SJCRH30 (cell line): ENCODE data around the gene UBE3B. TPM values are rescaled to one million over a fixed set of nuclear protein-coding genes. Genes with fewer than 3 reads are reported as not detected.
A peak's percentile ranks its signal among the peaks of the same experiment; 100 is the strongest.

Experiments
- DNase-seq, 2 experiments: peaks; one replicate each; pipeline ENCODE4 v3.0.0-alpha.2; 2015 to 2020
- H3K27ac ChIP-seq: fragments of 250-450 bp; sonication (Bioruptor Pico); 2 replicates; pipeline ENCODE4 v1.5.1; 2020; ENCODE audit warnings: mild to moderate bottlenecking, moderate library complexity
- H3K27me3 ChIP-seq: fragments of 250-450 bp; sonication (Bioruptor Pico); 2 replicates; pipeline ENCODE4 v1.5.1; 2020; ENCODE audit warnings: mild to moderate bottlenecking, moderate library complexity
- H3K36me3 ChIP-seq: fragments of 250-450 bp; sonication (Bioruptor Pico); 2 replicates; pipeline ENCODE4 v1.5.1; 2020; ENCODE audit warnings: mild to moderate bottlenecking, moderate library complexity
- H3K4me1 ChIP-seq: fragments of 250-450 bp; sonication (Bioruptor Pico); 2 replicates; pipeline ENCODE4 v1.5.1; 2020; ENCODE audit warnings: mild to moderate bottlenecking, moderate library complexity
- H3K4me3 ChIP-seq: fragments of 250-450 bp; sonication (Bioruptor Pico); 2 replicates; pipeline ENCODE4 v1.5.1; 2020; ENCODE audit warnings: mild to moderate bottlenecking, moderate library complexity
- H3K9me3 ChIP-seq: fragments of 250-450 bp; sonication (Bioruptor Pico); replicated peaks from 2 replicates; pipeline ENCODE4 v1.5.1; 2020; ENCODE audit warnings: mild to moderate bottlenecking, moderate library complexity
- total RNA-seq: library from RNA; depleted of rRNA; stranded (reverse); fragments of >200 nt; shearing (Covaris generic); gene quantifications from 2 replicates; pipeline ENCODE4 v1.2.3, GENCODE V29; 2014

Gene UBE3B
- total RNA-seq, 1 experiment from 2014 or later, result 17.6 TPM

DNA sequence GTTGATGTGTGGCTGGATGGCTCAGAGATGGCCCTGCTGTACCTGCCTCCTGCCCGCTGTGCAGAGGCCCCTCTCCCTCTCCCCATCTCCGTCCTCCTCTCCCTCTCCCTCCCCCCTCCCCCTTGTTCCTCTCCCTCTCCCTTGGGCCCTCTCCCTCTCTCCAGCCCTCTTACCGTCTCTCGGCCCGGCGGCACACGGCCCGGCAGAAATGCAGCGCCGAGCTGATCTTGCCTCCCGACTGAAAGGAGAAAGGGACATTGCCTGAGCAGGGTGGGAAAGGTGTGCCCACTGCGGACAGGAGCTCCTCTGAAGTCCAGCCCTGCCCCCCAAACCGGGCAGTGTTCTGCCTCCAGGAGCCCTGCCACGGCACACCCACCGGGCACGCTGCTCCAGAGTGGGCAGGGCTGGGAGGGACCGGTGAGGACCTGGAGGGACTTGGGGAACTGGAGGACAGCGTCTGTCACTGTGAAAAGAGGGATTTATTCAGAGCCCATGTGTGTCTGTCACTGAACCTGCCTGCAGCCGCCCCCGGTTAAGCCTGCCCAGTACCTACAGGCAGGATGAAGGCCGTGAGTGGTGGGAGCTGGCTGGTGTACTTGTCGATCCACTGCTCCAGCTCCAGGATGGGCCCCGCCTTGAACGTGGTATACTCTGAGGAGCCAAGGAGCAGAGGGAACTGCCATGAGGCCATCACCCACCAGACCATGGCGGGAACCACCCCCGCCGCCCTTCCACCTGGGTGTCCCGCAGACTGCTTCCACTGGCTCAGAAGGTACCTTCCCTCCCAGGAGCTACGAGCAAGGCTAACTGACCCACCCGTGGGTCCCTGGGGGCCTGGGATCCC, 83.7 kb downstream of the UBE3B start:
- Histone ChIP-seq H3K36me3 (no peaks in the 10 kb centered on the region; the same call in 1 of the 2 replicates), H3K4me3 (no peak overlapping the region)

GRCh38 chr12:109561711-109562030, 84.2 kb downstream of the UBE3B start:
- Histone ChIP-seq H3K4me3 (no peak overlapping the region), H3K27me3 (no peaks in the 10 kb centered on the region), H3K27ac (no peak overlapping the region), H3K4me1 (no peaks in the 10 kb centered on the region), H3K36me3 (no peaks in the 10 kb centered on the region; the same call in 1 of the 2 replicates), H3K9me3 (no peaks in the 10 kb centered on the region)
- no peak for DNase-seq

More for the DNA sequence above, 83.7 kb downstream of the UBE3B start:
- H3K4me1 ChIP-seq, result no peaks in the 10 kb centered on the region
- H3K27ac ChIP-seq, result no peak overlapping the region
- H3K27me3 ChIP-seq, result no peaks in the 10 kb centered on the region
- no peaks in the 10 kb centered on the region for H3K9me3 ChIP-seq
- no peak for DNase-seq

DNA sequence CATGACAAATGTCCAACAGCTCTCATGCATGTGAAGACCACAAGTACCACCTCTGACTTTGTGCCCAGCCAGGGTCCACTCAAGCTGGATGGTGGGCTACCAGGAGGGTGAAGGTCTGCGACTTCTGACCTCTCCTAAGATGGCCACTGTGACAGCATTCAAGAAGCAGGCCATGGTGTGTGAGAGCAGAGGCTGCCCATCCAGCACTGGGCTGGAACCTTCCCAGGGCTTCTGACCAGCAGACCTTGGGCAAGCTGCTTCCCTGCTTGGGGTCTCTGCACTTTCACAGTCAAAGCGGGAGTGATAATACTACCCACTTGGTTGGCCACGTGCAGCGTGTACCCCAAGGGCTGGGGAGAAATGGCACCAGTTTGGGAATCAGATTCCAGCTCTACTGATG, 85.4 kb downstream of the UBE3B start:
- Histone ChIP-seq H3K27me3 (no peaks in the 10 kb centered on the region), H3K36me3 (no peaks in the 10 kb centered on the region; the same call in 1 of the 2 replicates), H3K4me3 (no peak overlapping the region), H3K27ac (no peak overlapping the region), H3K4me1 (no peaks in the 10 kb centered on the region), H3K9me3 (no peaks in the 10 kb centered on the region)
- no peak for DNase-seq

GRCh38 chr12:109563291-109564284, 86.2 kb downstream of the UBE3B start:
- Histone ChIP-seq H3K4me3 (no peak overlapping the region), H3K9me3 (no peaks in the 10 kb centered on the region), H3K27ac (no peak overlapping the region), H3K4me1 (no peaks in the 10 kb centered on the region), H3K27me3 (no peaks in the 10 kb centered on the region), H3K36me3 (no peaks in the 10 kb centered on the region; the same call in 1 of the 2 replicates)
- DNase-seq, result peak; percentile 11 to 23

DNA sequence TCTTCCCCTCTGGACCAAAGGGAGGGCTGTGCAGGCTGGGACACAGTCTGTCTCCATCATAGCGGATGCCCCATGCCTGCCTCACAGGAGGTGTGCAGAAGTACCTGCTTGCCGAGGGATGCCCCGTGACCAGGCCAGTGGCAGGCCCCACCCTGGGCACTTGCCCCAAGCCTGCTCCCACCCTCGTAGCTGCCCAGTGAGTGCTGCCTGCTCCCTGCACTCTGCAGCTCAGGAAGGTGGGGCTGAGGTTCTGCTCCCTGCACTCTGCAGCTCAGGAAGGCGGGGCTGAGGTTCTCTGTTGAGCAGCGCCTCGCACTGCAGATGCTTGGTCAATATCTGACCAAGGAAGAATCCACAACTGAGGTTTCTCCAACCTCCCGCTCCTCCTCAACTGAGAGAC, 89.0 kb downstream of the UBE3B start:
- Histone ChIP-seq H3K27me3 (no peaks in the 10 kb centered on the region), H3K9me3 (no peaks in the 10 kb centered on the region), H3K4me3 (no peak overlapping the region), H3K36me3 (no peaks in the 10 kb centered on the region; the same call in 1 of the 2 replicates), H3K27ac (no peak overlapping the region), H3K4me1 (no peaks in the 10 kb centered on the region)
- no peak for DNase-seq

GRCh38 chr12:109567296-109567695, 89.9 kb downstream of the UBE3B start:
- Histone ChIP-seq H3K27me3 (no peaks in the 10 kb centered on the region), H3K4me3 (no peak overlapping the region), H3K27ac (no peak overlapping the region), H3K36me3 (no peaks in the 10 kb centered on the region; the same call in 1 of the 2 replicates), H3K9me3 (no peaks in the 10 kb centered on the region), H3K4me1 (no peaks in the 10 kb centered on the region)
- no peak for DNase-seq

- Histone ChIP-seq H3K4me1 (no peaks in the 10 kb centered on the region), H3K9me3 (no peaks in the 10 kb centered on the region), H3K27ac (no peak overlapping the region), H3K36me3 (no peaks in the 10 kb centered on the region; the same call in 1 of the 2 replicates), H3K27me3 (no peaks in the 10 kb centered on the region), H3K4me3 (no peak overlapping the region)
- no peak for DNase-seq
Observed at GRCh38 chr12:109567967-109568366, 90.5 kb downstream of the UBE3B start.

GRCh38 chr12:109568486-109568885, 91.1 kb downstream of the UBE3B start:
- Histone ChIP-seq H3K36me3 (no peaks in the 10 kb centered on the region; the same call in 1 of the 2 replicates), H3K9me3 (no peaks in the 10 kb centered on the region)
- no peak for DNase-seq

DNA sequence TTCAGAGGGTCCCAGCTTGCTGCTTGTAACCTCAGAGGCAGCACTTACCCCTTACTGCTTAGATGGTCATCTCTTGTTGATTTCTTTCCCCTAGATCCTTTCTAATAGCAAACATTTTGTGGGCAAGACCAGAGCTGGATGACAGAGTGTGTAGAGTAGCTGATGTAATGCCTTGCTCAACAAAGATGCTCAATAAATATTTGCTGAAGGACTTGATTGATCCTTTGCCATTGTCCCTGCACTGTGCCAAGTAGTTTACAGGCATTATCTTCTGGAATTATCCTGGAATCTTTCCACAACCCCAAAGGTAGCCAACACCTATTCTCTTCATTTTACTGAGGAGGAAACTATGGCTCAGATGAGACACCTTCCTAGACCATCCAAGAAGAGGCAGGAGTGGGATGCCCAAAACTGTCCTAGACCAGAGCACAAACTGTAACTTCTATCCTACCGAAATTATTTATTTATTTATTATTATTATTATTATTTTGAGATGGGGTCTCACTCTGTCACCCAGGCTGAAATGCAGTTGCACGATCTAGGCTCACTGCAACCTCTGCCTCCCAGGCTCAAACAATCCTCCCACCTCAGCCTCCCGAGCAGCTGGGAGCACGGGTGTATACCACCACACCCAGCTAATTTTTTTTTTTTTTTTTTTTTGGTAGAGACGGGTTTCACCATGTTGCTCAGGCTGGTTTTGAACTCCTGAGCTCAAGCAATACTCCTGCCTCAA, 94.5 kb downstream of the UBE3B start:
- Histone ChIP-seq H3K4me3 (no peak overlapping the region), H3K27me3 (no peaks in the 10 kb centered on the region), H3K4me1 (peaks cover 3% of the 10 kb centered on the region; the same call in 1 of the 2 replicates), H3K27ac (no peak overlapping the region), H3K9me3 (no peaks in the 10 kb centered on the region), H3K36me3 (peaks cover 4% of the 10 kb centered on the region; the same call in 1 of the 2 replicates)
- no peak for DNase-seq

More at GRCh38 chr12:109568486-109568885, 91.1 kb downstream of the UBE3B start:
- Histone ChIP-seq H3K27ac (no peak overlapping the region), H3K27me3 (no peaks in the 10 kb centered on the region), H3K4me1 (no peaks in the 10 kb centered on the region), H3K4me3 (no peak overlapping the region)

- Histone ChIP-seq H3K4me3 (peak overlapping the region; percentile 69), H3K36me3 (peaks cover 5% of the 10 kb centered on the region), H3K27me3 (no peaks in the 10 kb centered on the region), H3K27ac (peak overlapping the region; percentile 58; the same call in 1 of the 2 replicates), H3K9me3 (no peaks in the 10 kb centered on the region), H3K4me1 (peaks cover 3% of the 10 kb centered on the region; the same call in 1 of the 2 replicates)
- no peak for DNase-seq
Observed at GRCh38 chr12:109572506-109572845, 95.0 kb downstream of the UBE3B start.

DNA sequence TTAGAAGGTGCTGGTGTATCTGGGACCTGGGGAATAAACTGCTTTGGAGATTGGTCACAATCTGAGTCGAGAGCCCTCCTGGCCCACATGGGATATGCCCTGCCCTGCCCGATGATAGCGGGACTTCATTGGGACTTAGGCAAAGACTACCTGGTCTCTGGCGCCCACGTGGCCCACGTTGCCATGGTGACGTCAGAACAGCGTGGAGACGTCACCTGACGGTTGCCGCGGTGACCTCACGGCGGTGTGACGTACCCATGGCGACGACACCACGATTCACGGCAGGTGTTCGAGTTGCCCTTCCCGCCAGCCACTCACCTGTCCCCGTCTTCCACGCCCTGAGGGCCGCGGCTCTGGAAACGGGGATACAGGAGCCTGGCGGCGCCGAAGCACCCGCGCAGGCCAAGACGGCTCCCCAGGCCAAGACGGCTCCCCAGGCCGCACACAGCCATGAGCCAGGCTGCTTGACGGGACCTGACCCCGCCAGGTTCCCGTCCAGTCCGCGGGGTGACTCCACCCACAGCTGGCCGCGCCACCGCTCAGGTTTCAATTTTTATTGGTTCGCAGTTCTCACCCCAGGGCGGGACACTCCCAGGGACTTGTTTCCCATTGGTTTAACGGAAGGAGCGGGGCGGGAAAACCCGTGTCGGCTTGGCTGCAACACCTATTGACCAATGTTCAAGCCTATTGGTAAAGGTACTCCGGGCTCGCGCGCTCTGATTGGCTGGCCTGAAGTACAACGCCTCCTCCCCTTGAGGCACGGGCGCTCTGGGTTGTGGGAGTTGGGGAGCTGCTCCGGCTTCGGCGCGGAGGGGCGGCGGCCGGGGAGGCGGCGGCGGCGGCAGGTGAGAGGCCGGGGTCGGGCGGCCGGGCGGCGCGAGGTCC, 95.8 kb downstream of the UBE3B start, which contains the start of the genes MMAB and MVK:
Gene MMAB (minus strand): TSS at position 476 of the 885 bp plus-strand sequence. CDS start 24 bp downstream, at position 452.
Gene MVK (plus strand): TSS at position 766 of the 885 bp plus-strand sequence. CDS start 1,029 bp downstream, outside the sequence.
- H3K4me3 ChIP-seq, result peak within 1 kb of the TSS; percentile 69
- no peaks in the 10 kb centered on the region for H3K27me3 ChIP-seq
- peak; percentile 99 for DNase-seq
- H3K27ac ChIP-seq, result peak within 1 kb of the TSS; percentile 58
- peaks cover 9% of the 10 kb centered on the region for H3K36me3 ChIP-seq
- peaks cover 3% of the 10 kb centered on the region; the same call in 1 of the 2 replicates for H3K4me1 ChIP-seq
- no peaks in the 10 kb centered on the region for H3K9me3 ChIP-seq

- H3K27ac ChIP-seq, result no peak overlapping the region
- H3K4me1 ChIP-seq, result peaks cover 3% of the 10 kb centered on the region; the same call in 1 of the 2 replicates
- no peak for DNase-seq
Observed at GRCh38 chr12:109573914-109574244, 96.4 kb downstream of the UBE3B start.

DNA sequence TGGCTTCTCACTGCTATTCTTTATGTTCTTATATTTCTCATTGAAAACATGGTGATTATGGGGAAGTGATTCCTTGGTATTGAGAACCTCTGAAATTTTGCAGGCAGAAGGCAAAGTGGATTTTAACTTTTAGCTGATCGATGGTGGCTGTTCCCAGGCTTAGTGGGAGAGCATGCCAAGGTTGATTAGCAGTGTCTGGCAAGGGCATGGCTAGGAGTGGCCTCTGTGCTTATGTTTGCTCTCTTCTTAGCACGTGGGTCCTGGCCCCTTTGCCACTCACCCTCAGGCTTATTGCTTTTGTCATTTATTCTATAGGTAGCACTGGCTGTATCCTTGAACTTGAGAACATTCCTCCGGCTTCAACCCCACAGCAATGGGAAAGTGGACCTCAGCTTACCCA, 98.2 kb downstream of the UBE3B start:
- Histone ChIP-seq H3K27me3 (no peaks in the 10 kb centered on the region), H3K27ac (no peak overlapping the region), H3K4me1 (peaks cover 3% of the 10 kb centered on the region; the same call in 1 of the 2 replicates), H3K9me3 (no peaks in the 10 kb centered on the region), H3K36me3 (peaks cover 12% of the 10 kb centered on the region), H3K4me3 (no peak overlapping the region)
- DNase-seq, result no peak

More at GRCh38 chr12:109573914-109574244, 96.4 kb downstream of the UBE3B start:
- H3K27me3 ChIP-seq, result no peaks in the 10 kb centered on the region
- H3K9me3 ChIP-seq, result no peaks in the 10 kb centered on the region
- peak overlapping the region; percentile 69 for H3K4me3 ChIP-seq
- H3K36me3 ChIP-seq, result peaks cover 9% of the 10 kb centered on the region
